LNCaP clone FGC (cell line): ENCODE results near the gene TMEM221.
A peak's percentile ranks its signal among the peaks of the same experiment; 100 is the strongest.

ENCODE experiments used
- DNase-seq: peaks from one replicate; pipeline ENCODE4 v3.0.0-alpha.2; 2011; ENCODE audit warnings: low read depth
- H3K4me3 ChIP-seq: 2 replicates; pipeline ENCODE4 v1.5.1; 2011; ENCODE audit warnings: mild to moderate bottlenecking, low read depth, low read length, control low read depth
- TF ChIP-seq, protein P1 (sequence below): IDR thresholded peaks from 2 replicates; pipeline ENCODE4 v1.5.1; 2012; ENCODE audit warnings: mild to moderate bottlenecking; ENCODE audit not compliant: control insufficient read depth, insufficient read depth; ENCODE audit errors: extremely low read depth

TMEM221 gene

DNA sequence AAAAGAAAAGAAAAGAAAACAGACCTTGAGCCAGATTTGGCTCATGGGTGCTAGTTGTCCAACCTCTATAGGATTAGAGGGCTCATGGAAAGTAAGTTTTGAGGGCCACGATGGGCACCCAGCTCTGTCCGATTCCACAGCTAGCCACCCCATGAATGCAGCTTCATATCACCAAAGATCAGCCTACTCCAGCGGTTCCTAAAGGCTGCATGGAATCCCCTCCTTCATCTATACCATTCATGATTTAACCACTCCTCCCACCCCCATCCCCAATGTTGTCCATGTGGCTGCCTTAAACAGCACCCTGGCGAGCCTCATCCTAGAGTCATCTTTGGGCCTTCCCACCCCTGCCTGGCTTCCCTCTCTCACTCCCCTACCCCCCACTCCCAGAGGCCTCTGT, 26.5 kb downstream of the TMEM221 start:
- DNase-seq: no peak
- TF ChIP-seq, protein P1, sequence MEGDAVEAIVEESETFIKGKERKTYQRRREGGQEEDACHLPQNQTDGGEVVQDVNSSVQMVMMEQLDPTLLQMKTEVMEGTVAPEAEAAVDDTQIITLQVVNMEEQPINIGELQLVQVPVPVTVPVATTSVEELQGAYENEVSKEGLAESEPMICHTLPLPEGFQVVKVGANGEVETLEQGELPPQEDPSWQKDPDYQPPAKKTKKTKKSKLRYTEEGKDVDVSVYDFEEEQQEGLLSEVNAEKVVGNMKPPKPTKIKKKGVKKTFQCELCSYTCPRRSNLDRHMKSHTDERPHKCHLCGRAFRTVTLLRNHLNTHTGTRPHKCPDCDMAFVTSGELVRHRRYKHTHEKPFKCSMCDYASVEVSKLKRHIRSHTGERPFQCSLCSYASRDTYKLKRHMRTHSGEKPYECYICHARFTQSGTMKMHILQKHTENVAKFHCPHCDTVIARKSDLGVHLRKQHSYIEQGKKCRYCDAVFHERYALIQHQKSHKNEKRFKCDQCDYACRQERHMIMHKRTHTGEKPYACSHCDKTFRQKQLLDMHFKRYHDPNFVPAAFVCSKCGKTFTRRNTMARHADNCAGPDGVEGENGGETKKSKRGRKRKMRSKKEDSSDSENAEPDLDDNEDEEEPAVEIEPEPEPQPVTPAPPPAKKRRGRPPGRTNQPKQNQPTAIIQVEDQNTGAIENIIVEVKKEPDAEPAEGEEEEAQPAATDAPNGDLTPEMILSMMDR: no peak
- no peak overlapping the region for H3K4me3 ChIP-seq

DNA sequence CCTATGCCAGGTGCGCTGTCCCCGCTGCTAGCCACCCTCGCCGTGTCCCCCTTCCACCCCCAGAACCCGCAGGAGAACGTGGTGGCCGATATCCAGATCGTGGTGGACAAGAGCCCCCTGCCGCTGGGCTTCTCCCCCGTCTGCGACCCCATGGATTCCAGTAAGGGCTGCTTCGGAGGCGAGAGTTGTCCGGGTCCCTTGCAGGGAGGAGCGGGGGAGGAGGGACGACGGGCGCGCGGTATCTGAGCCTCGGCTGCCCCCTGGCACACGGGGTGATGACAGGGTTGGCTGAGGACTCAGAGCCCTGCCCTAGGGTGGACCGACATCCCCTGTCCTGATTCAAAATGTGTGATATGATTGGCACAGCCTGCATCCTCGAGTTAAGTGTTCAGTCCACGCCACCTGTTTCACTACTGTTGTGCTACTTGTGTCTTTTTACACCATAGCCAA, 28.0 kb downstream of the TMEM221 start:
- TF ChIP-seq, protein P1: peak; percentile 3; the same call in 1 of the 2 replicates
- H3K4me3 ChIP-seq: peak overlapping the region; percentile 81
- DNase-seq: no peak

DNA sequence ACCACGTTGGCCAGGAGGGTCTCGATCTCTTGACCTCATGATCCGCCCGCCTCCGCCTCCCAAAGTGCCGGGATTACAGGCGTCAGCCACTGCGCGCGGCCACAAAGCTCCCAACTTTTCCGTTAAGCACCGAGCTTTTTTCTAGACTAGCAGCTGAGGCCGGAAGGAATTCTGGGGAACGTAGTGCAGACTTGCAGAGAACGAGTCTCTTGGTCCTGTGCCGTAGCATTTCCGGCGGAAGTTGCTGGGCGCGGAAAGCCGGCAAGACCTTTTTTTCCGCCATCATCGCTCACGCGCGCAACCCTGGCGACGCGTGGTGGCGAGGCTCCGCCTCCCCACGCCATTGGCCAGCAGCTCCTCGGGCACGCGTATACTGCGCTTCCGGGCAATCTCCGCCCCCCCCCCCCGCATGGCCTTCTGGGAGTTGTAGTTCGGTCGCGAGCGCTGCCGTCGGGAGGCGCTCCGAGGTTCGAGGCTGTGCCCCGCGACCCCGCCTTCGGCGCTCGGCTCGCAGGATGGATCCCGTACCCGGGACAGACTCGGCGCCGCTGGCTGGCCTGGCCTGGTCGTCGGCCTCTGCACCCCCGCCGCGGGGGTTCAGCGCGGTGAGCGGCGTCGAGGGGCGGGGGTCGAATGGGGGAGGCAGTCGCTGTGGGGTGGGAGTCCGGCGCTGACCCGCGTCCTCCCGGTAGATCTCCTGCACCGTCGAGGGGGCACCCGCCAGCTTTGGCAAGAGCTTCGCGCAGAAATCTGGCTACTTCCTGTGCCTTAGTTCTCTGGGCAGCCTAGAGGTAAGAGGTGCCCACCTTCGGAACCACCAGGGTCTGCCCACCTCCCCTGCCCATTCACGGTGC, 28.6 kb downstream of the TMEM221 start, which contains the start of gene MVB12A:
Gene MVB12A, plus strand, starts transcription at position 427 of the 854 bp plus-strand sequence. Its CDS starts 89 bp downstream, at position 516.
- peak; percentile 98 for DNase-seq
- H3K4me3 ChIP-seq: peak within 1 kb of the TSS; percentile 81
- TF ChIP-seq, protein P1: no peak

DNA sequence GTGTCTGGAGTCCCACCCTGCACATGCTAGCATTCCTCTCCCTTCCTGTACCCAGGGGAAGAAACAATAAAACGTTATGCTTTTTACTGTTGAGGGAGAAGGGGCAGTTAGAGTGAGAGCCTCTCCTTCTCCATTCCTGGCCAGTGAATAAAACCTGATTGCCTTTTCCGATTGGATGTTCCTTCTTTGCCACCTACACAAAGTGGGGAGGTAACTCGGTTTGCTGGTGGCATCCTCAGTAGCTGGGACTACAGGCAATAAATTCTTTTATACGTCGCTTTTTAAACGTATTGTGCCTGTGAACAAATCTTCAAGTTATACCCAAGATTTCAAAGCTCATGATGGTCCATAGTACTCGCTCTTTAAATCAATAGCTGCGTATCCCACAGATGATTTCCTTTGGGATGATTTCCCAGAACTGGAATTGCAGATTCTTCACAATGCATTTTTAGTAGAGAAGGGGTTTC, 29.3 kb downstream of the TMEM221 start:
- DNase-seq: no peak
- peak overlapping the region; percentile 81 for H3K4me3 ChIP-seq
- TF ChIP-seq, protein P1: no peak

DNA sequence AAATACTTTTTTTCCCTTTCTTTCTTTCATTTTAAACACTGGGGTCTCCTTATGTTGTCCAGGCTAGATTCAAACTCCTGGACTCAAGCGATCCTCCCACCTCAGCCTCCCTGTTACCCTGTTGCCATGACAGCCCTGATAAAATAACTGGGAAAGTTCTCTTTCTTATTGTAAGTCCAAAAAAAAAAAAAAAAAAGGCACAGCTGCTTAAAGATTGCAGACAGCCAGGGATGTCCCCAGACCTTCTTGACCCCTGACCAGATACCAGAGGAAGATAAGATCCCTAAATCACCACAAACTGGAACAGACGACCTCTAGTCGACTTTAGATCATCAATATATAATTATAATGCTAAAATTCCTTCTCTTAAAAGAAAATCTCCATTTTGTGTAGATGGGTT, 29.8 kb downstream of the TMEM221 start:
- no peak for DNase-seq
- H3K4me3 ChIP-seq: peak overlapping the region; percentile 81
- TF ChIP-seq, protein P1: no peak

DNA sequence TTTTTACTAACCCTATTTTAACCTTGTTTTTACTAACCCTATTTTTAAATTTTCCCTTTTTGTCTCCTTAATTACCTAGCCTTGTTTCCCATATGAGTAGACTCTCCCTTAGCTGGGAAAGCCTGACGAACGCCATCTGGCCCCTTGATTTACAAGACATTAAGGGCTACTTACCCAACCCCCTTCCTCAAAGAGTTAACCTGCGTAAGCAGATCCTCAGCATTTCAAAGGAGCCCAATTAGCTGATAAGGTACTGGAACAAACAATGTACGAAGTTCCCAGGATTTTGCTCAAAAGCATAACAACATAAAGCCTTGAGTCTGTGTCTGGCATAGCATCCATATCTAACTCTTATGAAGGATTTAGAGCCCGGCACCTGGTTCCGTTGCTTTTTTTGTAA, 33.3 kb downstream of the TMEM221 start:
- no peak overlapping the region for H3K4me3 ChIP-seq
- TF ChIP-seq, protein P1: no peak
- no peak for DNase-seq

DNA sequence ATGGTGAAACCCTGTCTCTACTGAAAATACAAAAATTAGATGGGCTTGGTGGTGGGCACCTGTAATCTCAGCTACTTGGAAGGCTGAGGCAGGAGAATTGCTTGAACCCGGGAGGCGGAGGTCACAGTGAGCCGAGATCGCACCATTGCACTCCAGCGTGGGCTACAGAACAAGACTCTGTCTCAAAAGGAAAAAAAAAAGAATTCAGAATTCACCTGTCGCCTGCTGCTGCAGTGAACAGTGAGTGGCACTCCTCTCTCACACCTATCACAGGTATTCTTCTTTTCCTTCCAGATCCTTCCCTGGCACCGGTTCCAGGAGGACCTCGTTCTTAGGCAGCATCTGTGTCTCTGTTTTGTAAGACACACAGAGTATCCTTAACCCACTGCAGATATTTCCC, 34.4 kb downstream of the TMEM221 start:
- TF ChIP-seq, protein P1: no peak
- DNase-seq: no peak
- no peak overlapping the region for H3K4me3 ChIP-seq
